ENCODE data around the gene PDGFC. TPM values are rescaled to one million over a fixed set of nuclear protein-coding genes. Genes with fewer than 3 reads are reported as not detected.

Gene PDGFC
- polyA plus RNA-seq, 1 donor (not counting 4 experiments of a cell fraction or from before 2014, with no cell fraction given): 29.7 TPM

DNA sequence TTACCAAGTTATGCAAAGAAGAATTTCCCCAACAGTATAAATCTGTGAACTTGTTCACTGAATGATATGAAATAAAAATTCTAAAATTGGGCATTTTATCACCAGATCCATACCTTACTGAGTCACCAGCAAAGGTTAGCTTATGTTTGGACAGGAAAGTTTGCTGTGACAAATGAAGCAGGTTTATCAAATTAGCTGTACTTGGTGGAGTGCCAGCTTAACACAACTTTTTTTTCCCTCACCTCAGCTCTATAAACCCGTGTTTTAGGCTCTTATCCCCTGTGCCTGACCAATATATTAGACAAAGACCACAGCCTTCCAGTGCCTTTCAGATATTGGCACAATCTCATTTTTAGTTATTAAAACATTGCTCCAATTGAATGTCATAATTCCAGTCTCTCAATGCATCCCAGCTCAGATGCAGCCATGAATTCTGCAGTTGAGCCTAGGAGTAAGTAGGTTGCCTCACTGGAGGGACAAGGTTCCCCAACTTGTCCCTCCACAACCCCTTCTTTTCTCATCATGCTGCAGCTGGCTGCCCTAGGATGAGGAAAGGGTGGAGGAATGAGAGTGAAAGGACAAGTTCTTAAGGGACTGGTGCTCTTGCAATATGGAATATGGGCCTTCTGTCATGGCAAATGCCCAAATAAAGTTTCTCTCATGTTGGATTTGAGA, 27.0 kb upstream of the PDGFC start:
- peaks cover 22% of the 10 kb centered on the region for H3K4me1 ChIP-seq (ENCODE audit: control insufficient read depth, extremely low read depth, insufficient read depth, low read length)
- dilution Hi-C loops (cut with MboI; ENCODE audit: extremely low pct_ligation_motif_present, low sequenced_read_pairs): no loop called here
- H3K79me2 ChIP-seq (ENCODE audit: control insufficient read depth, insufficient read depth, low read length): no peaks in the 10 kb centered on the region
- H3K27me3 ChIP-seq (ENCODE audit: control insufficient read depth, extremely low read depth, insufficient read depth, low read length): no peaks in the 10 kb centered on the region
- no peak overlapping the region for H2AFZ ChIP-seq (ENCODE audit: control insufficient read depth, low read length)
- TF ChIP-seq, protein P1, sequence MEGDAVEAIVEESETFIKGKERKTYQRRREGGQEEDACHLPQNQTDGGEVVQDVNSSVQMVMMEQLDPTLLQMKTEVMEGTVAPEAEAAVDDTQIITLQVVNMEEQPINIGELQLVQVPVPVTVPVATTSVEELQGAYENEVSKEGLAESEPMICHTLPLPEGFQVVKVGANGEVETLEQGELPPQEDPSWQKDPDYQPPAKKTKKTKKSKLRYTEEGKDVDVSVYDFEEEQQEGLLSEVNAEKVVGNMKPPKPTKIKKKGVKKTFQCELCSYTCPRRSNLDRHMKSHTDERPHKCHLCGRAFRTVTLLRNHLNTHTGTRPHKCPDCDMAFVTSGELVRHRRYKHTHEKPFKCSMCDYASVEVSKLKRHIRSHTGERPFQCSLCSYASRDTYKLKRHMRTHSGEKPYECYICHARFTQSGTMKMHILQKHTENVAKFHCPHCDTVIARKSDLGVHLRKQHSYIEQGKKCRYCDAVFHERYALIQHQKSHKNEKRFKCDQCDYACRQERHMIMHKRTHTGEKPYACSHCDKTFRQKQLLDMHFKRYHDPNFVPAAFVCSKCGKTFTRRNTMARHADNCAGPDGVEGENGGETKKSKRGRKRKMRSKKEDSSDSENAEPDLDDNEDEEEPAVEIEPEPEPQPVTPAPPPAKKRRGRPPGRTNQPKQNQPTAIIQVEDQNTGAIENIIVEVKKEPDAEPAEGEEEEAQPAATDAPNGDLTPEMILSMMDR (optimal IDR thresholded peaks at IDR 0.05 in 1 of 3, IDR thresholded peaks at IDR 0.05 in 1 of 3, conservative IDR thresholded peaks at IDR 0.05 in 1 of 3; ENCODE audit: extremely low read depth in 1 of 3, insufficient read depth in 2 of 3, low read length in 3 of 3): no peak
- TF ChIP-seq EZH2 (IDR thresholded peaks at IDR 0.05; ENCODE audit: low read length): no peak
- H4K20me1 ChIP-seq (ENCODE audit: control insufficient read depth, extremely low read depth, insufficient read depth, low read length): no peaks in the 10 kb centered on the region
- no peak overlapping the region for H3K9ac ChIP-seq (ENCODE audit: control insufficient read depth, extremely low read depth, insufficient read depth, low read length)
- DNase-seq (ENCODE audit: low read depth, low spot score): no peak
- H3K9me1 ChIP-seq (ENCODE audit: control insufficient read depth, extremely low read depth, insufficient read depth, low read length): no peaks in the 10 kb centered on the region
- H3K27ac ChIP-seq (ENCODE audit: control insufficient read depth, insufficient read depth, low read length): peak overlapping the region; percentile 36
- FAIRE-seq: peak; percentile 5
- H3K9me3 ChIP-seq (ENCODE audit: control insufficient read depth, low read depth, low read length): peaks cover 4% of the 10 kb centered on the region
- H3K36me3 ChIP-seq (ENCODE audit: control insufficient read depth in 2 of 2, extremely low read depth in 1 of 2, insufficient read depth in 2 of 2, low read length in 2 of 2): no peaks in the 10 kb centered on the region
- peak overlapping the region; percentile 76 for H3K4me2 ChIP-seq (ENCODE audit: control insufficient read depth, extremely low read depth, insufficient read depth, low read depth, low read length)
- no peak overlapping the region for H3K4me3 ChIP-seq (ENCODE audit: control insufficient read depth in 2 of 3, extremely low read depth in 1 of 3, insufficient read depth in 2 of 3, low read depth in 1 of 3, low read length in 3 of 3)

DNA sequence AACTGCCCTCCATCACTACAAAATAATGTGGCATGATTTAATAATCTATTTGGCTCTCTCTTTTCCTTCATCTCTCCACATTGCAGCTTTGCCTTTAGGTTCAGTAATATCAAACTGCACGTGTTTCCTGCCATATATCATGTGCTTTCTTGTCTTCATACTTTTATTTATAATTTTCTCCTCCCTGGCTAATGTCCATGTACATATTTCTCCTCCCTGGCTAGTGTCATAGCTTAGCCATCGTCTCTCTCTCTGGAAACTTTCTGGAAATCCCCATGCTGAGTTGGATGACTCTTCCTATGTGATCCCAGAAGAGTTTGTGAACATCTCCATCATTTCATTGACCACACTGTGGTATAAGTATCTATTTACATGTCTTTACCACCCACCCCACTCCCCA, 21.3 kb upstream of the PDGFC start:
- dilution Hi-C loops (cut with MboI; ENCODE audit: extremely low pct_ligation_motif_present, low sequenced_read_pairs): no loop called here
- H3K79me2 ChIP-seq (ENCODE audit: control insufficient read depth, insufficient read depth, low read length): no peaks in the 10 kb centered on the region
- no peak overlapping the region for H3K4me3 ChIP-seq (ENCODE audit: control insufficient read depth in 2 of 3, extremely low read depth in 1 of 3, insufficient read depth in 2 of 3, low read depth in 1 of 3, low read length in 3 of 3)
- H3K9ac ChIP-seq (ENCODE audit: control insufficient read depth, extremely low read depth, insufficient read depth, low read length): no peak overlapping the region
- H3K36me3 ChIP-seq (ENCODE audit: control insufficient read depth in 2 of 2, extremely low read depth in 1 of 2, insufficient read depth in 2 of 2, low read length in 2 of 2): no peaks in the 10 kb centered on the region
- no peak for DNase-seq (ENCODE audit: low read depth, low spot score)
- H3K27me3 ChIP-seq (ENCODE audit: control insufficient read depth, extremely low read depth, insufficient read depth, low read length): no peaks in the 10 kb centered on the region
- no peaks in the 10 kb centered on the region for H3K4me1 ChIP-seq (ENCODE audit: control insufficient read depth, extremely low read depth, insufficient read depth, low read length)
- no peak overlapping the region for H2AFZ ChIP-seq (ENCODE audit: control insufficient read depth, low read length)
- no peak for TF ChIP-seq EZH2 (IDR thresholded peaks at IDR 0.05; ENCODE audit: low read length)
- TF ChIP-seq, protein P1 (optimal IDR thresholded peaks at IDR 0.05 in 1 of 3, IDR thresholded peaks at IDR 0.05 in 1 of 3, conservative IDR thresholded peaks at IDR 0.05 in 1 of 3; ENCODE audit: extremely low read depth in 1 of 3, insufficient read depth in 2 of 3, low read length in 3 of 3): no peak
- H4K20me1 ChIP-seq (ENCODE audit: control insufficient read depth, extremely low read depth, insufficient read depth, low read length): no peaks in the 10 kb centered on the region
- H3K9me1 ChIP-seq (ENCODE audit: control insufficient read depth, extremely low read depth, insufficient read depth, low read length): no peaks in the 10 kb centered on the region
- no peak overlapping the region for H3K4me2 ChIP-seq (ENCODE audit: control insufficient read depth, extremely low read depth, insufficient read depth, low read depth, low read length)
- FAIRE-seq: no peak
- H3K27ac ChIP-seq (ENCODE audit: control insufficient read depth, insufficient read depth, low read length): no peak overlapping the region
- H3K9me3 ChIP-seq (ENCODE audit: control insufficient read depth, low read depth, low read length): peaks cover 3% of the 10 kb centered on the region

Measured in keratinocyte (primary cell).